BLaER1 (cell line): ENCODE measurements around the gene RBPJ.

Source experiments
- H3K27ac ChIP-seq: shearing (Covaris generic); formaldehyde crosslinking; 2 replicates; pipeline ENCODE4 v1.8.1; 2022
- H3K27me3 ChIP-seq: shearing (Covaris generic); formaldehyde crosslinking; 2 replicates; pipeline ENCODE4 v1.8.1; 2022
- H3K36me3 ChIP-seq: shearing (Covaris generic); formaldehyde crosslinking; 2 replicates; pipeline ENCODE4 v1.8.1; 2022
- H3K4me1 ChIP-seq: shearing (Covaris generic); formaldehyde crosslinking; 2 replicates; pipeline ENCODE4 v1.8.1; 2022
- H3K4me2 ChIP-seq: shearing (Covaris generic); formaldehyde crosslinking; 2 replicates; pipeline ENCODE4 v1.8.1; 2022
- H3K4me3 ChIP-seq: shearing (Covaris generic); formaldehyde crosslinking; 2 replicates; pipeline ENCODE4 v1.8.1; 2022
- H3K9ac ChIP-seq: shearing (Covaris generic); formaldehyde crosslinking; 2 replicates; pipeline ENCODE4 v1.8.1; 2022
- H3K9me3 ChIP-seq: shearing (Covaris generic); formaldehyde crosslinking; 2 replicates; pipeline ENCODE4 v1.8.1; 2022
- H4K20me1 ChIP-seq: shearing (Covaris generic); formaldehyde crosslinking; 2 replicates; pipeline ENCODE4 v1.8.1; 2022
- Cebpa-rat ChIP-seq: shearing (Covaris generic); IDR thresholded peaks from 2 replicates; pipeline ENCODE4 v1.8.1; 2022

RBPJ gene

DNA sequence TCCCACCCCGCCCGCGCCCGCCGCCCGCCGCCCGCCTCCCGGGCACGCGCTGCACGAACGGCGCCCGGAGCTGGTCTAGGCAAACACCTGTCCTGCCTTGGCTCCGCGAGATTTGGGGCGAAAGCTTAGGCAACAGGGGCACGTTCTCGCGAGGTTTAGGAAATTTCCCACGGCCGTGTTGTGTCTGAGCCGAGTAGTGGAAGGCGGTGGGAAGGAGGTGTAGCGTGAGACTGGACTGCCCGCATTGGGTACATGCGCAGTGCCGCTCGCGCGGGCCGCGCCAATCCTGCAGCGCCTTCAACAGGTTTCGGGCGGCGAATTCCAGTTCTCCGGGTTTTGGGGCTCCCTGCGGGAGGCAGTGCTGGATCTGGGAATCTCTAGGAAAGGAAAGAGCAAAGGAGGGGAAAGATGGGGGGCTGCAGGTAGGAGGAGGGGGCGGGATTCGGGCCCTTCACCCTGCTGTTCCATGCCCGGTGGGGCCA is 1.3 kb upstream of the RBPJ start:
- Histone ChIP-seq H3K9me3 (peaks cover 22% of the 10 kb centered on the region), H3K9ac (peak overlapping the region; percentile 98), H3K27ac (peak overlapping the region; percentile 97), H4K20me1 (peaks cover 33% of the 10 kb centered on the region), H3K4me2 (peak overlapping the region; percentile 97), H3K36me3 (no peaks in the 10 kb centered on the region), H3K27me3 (no peaks in the 10 kb centered on the region), H3K4me1 (peaks cover 36% of the 10 kb centered on the region), H3K4me3 (peak overlapping the region; percentile 95)
- TF ChIP-seq Cebpa-rat, result no peak

DNA sequence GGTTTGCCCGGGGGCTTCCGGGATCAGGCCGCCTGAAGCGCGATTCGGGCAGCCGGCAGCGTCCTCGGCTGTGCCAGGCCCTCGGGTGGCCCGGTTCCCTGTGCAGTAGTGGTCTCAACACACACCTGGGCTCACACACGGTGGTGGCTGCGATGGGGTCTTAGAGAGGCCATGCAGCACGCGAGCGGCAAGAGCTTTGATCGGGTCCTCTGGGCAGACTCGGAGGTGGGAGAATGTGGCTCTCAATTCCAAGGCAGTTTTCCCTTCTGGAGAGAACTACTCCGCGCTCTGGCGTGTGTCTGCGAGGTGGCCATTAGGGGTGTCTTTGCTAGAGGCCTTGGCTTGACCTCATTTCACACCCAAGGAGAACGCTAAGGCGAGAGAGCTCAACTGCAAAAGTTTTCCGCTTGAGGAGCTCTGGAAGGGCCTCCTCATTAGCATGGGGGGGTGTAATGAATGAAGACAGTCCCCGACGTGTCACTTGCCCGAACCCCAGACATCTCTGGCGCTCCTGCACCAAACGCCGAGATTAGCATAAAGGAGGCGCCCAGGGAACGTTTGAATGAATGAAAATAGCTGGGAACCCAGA is 771 bp upstream of the RBPJ start:
- Histone ChIP-seq H4K20me1 (peaks cover 38% of the 10 kb centered on the region), H3K9ac (peak overlapping the region; percentile 98), H3K4me3 (peak overlapping the region; percentile 95), H3K4me1 (peaks cover 41% of the 10 kb centered on the region), H3K4me2 (peak overlapping the region; percentile 97), H3K27me3 (no peaks in the 10 kb centered on the region), H3K27ac (peak overlapping the region; percentile 97), H3K9me3 (peaks cover 17% of the 10 kb centered on the region), H3K36me3 (no peaks in the 10 kb centered on the region)
- TF ChIP-seq Cebpa-rat, result no peak

DNA sequence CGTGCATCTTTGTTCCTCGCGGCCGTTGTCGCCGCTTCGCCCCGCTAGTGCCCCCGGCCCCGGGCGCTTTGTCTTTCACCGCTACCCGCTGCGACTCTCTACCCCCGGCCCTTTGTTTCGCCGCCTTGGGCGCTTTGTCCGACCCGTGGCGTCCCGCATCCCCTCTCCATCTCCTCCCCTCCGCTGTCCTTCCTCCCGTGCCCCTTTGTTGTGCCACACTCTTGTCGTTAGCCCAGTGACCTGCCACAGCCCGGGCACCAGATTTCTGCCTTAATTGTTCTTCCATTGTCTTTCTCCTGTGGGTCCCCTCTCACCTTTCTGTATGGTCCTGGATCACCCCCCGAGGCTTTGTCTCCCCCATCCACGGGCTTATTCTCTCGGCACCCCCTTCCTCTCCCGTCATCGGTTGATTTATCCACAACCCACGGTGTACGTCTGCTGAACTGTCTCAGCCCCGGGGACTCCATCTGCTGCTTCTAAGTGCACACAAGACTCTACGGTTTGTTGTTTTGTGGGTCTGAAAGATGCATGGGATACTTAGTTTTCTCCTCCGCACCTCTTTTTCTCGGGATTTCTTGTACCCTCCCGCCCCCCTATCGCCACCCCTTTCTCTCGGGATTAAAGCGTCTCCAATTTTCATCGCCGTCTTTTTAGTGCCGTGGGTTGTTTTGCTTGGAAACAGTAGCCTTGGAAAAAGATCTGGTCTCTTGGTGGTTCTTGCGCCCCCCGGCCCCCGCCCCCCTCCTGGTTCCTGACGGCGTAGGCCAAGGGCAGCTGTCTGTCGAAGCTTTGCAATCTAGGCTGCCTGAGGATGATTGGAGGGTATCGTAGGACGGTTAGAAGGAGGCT is 783 bp downstream of the RBPJ start:
- Histone ChIP-seq H3K9ac (peak overlapping the region; percentile 98), H3K4me3 (peak overlapping the region; percentile 95), H3K27ac (peak overlapping the region; percentile 97), H3K27me3 (no peaks in the 10 kb centered on the region), H3K4me1 (peaks cover 57% of the 10 kb centered on the region), H4K20me1 (peaks cover 54% of the 10 kb centered on the region), H3K36me3 (no peaks in the 10 kb centered on the region), H3K9me3 (peaks cover 8% of the 10 kb centered on the region), H3K4me2 (peak overlapping the region; percentile 97)
- no peak for TF ChIP-seq Cebpa-rat

DNA sequence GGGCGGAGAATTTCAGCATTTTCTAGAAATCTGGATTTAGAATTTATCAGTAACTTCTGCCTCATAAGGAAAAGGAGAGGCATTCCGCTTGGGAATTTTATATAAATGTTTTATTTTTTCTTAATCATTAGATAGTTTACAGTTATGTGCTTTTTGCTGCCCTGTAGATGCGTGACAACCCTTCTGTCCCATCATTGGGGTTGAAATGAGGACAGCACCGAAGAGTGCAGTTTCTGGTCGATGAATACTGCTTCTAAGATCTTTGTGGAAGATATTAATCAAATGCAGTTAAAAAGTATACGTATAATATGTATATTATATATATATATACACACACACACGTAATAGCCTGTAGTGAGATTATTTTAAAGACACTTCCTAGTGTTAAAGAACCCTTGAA is 1.5 kb downstream of the RBPJ start:
- Histone ChIP-seq H3K36me3 (no peaks in the 10 kb centered on the region), H4K20me1 (peaks cover 61% of the 10 kb centered on the region), H3K9ac (peak overlapping the region; percentile 98), H3K27me3 (no peaks in the 10 kb centered on the region), H3K4me3 (peak overlapping the region; percentile 95), H3K27ac (peak overlapping the region; percentile 97), H3K9me3 (peaks cover 1% of the 10 kb centered on the region), H3K4me2 (peak overlapping the region; percentile 97), H3K4me1 (peaks cover 64% of the 10 kb centered on the region)
- TF ChIP-seq Cebpa-rat, result no peak

DNA sequence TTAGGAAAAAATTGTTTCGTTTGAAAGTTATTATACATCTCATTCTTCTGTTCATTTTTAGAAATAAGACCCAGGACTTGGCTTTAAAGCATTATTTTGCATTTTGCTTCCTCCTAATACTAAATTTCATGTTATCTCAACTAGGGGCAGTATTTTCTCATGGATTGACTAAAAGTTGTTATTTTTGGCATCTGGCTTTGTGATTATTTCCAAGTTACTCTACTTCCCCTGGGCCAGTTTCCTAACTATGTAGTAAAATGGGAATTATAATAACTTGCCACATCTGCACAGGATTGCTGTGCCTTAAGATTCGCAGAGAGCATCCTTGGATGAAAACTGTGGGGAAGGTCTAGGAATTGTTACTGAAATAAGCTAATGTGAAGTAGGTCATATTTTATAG is 3.0 kb downstream of the RBPJ start:
- Histone ChIP-seq H3K9me3 (no peaks in the 10 kb centered on the region), H3K4me1 (peaks cover 58% of the 10 kb centered on the region), H3K27ac (no peak overlapping the region), H3K4me2 (peak overlapping the region; percentile 97), H4K20me1 (peaks cover 76% of the 10 kb centered on the region), H3K4me3 (no peak overlapping the region), H3K36me3 (peaks cover 5% of the 10 kb centered on the region; the same call in 1 of the 2 replicates), H3K9ac (no peak overlapping the region), H3K27me3 (no peaks in the 10 kb centered on the region)
- no peak for TF ChIP-seq Cebpa-rat

DNA sequence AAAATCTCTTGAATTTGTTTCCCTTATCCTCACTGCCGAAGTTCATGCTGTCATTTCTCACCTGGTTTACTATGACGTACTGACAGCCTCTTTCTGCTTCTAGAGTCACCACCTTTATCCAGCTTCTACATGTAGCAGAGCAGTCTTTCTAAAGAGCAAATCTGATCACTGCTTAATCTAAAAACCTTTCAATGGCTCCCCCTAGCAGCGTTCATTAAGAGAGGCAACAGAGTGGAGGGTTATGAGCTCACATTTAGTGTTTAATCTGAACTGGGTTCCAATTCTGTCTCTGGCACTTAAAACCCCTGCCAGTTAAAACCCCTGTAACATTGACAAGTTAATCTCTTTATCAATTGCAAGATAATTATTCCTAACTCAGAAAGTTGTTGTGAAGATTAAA is 4.4 kb downstream of the RBPJ start:
- Histone ChIP-seq H4K20me1 (peaks cover 90% of the 10 kb centered on the region), H3K9me3 (no peaks in the 10 kb centered on the region), H3K27ac (no peak overlapping the region), H3K36me3 (peaks cover 8% of the 10 kb centered on the region; the same call in 1 of the 2 replicates), H3K4me2 (peak overlapping the region; percentile 10), H3K4me1 (peaks cover 61% of the 10 kb centered on the region), H3K27me3 (no peaks in the 10 kb centered on the region), H3K4me3 (no peak overlapping the region), H3K9ac (no peak overlapping the region)
- TF ChIP-seq Cebpa-rat, result no peak

DNA sequence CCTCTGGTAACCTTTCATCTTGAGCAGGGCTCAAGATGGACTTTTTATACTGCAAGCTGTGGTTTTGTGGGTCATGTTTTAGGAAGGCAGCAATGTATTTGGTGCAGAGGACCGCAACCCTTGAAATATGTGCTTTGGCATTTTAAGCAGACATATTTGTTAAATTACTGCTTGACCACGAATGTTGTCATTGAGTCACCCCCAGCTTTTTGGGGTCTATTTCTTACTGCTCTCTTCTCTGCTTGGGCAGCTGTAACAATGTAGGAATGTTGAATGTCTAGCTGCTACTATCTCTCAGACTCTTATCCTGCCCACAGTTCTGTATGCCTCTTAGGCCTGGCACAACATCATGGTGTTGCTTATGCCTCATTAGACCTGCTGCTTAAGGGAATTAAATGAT is 6.0 kb downstream of the RBPJ start:
- Histone ChIP-seq H3K4me1 (peaks cover 77% of the 10 kb centered on the region), H3K36me3 (peaks cover 8% of the 10 kb centered on the region; the same call in 1 of the 2 replicates), H3K4me2 (peak overlapping the region; percentile 60), H3K27ac (no peak overlapping the region), H3K9me3 (no peaks in the 10 kb centered on the region), H3K9ac (no peak overlapping the region; the same call in 1 of the 2 replicates), H3K27me3 (no peaks in the 10 kb centered on the region), H4K20me1 (peaks cover 100% of the 10 kb centered on the region), H3K4me3 (no peak overlapping the region)
- no peak for TF ChIP-seq Cebpa-rat

DNA sequence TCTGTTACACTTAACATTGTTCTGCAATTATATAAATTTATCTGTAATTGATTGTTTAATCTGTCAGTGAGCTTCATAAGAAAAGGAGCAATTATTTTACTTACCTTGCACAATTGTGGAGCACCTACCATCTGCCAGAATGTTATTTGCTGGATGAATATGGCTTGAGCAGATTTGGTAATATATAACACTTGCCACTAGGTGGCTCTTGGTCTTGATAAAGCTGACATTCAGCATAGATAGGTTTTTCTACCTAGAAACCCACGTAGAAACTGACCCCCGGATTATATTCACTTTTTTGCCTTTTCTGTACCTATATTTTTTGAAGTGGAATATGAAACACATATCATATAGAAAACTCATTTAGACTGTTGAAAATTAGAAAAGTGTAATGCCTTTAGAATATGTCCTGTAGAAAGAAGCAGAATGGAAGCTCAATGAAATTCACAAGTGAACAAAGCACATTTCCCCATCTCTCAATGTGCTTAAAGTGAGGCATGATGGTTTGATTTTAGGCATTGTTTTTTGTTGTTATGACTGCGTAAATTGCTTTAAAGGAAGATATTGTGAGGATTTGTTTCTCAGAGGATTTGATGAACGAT is 9.5 kb downstream of the RBPJ start:
- H3K4me3 ChIP-seq, result no peak overlapping the region
- peak overlapping the region; percentile 82 for H3K4me2 ChIP-seq
- no peaks in the 10 kb centered on the region for H3K27me3 ChIP-seq
- peaks cover 100% of the 10 kb centered on the region for H4K20me1 ChIP-seq
- H3K36me3 ChIP-seq, result peaks cover 13% of the 10 kb centered on the region; the same call in 1 of the 2 replicates
- no peak for TF ChIP-seq Cebpa-rat
- peaks cover 47% of the 10 kb centered on the region for H3K4me1 ChIP-seq
- H3K27ac ChIP-seq, result no peak overlapping the region; the same call in 1 of the 2 replicates
- H3K9me3 ChIP-seq, result no peaks in the 10 kb centered on the region
- no peak overlapping the region for H3K9ac ChIP-seq

DNA sequence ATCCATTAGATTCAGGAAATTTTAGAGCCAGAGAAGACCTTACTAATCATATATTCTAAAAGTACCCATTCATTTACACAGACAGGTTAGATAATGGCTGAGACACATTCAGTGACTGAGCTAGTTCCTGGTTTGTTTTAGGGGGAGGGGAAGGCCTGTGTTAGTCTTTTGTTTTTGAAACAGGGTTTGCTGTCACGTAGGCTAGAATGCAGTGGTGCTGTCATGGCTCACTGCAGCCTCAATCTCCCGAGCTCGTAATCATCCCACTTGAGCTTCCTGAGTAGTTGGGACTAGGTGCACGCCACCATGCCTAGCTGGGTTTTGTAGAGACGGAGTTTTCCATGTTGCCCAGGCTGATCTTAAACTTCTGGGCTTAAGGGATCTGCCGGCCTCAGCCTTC is 10.1 kb downstream of the RBPJ start:
- Histone ChIP-seq H3K27ac (peak overlapping the region; percentile 56), H3K36me3 (peaks cover 19% of the 10 kb centered on the region; the same call in 1 of the 2 replicates), H3K9ac (peak overlapping the region; percentile 22; the same call in 1 of the 2 replicates), H3K4me1 (peaks cover 40% of the 10 kb centered on the region), H3K4me2 (peak overlapping the region; percentile 82), H3K9me3 (no peaks in the 10 kb centered on the region), H3K4me3 (no peak overlapping the region), H3K27me3 (no peaks in the 10 kb centered on the region), H4K20me1 (peaks cover 100% of the 10 kb centered on the region)
- TF ChIP-seq Cebpa-rat, result no peak
